Frontal cortex (tissue), 4 donors: ENCODE results near the gene DNAJC8. TPM values are rescaled to one million over a fixed set of nuclear protein-coding genes. Genes with fewer than 3 reads are reported as not detected.

Experiments used
- DNase-seq, 2 donors: peaks; one replicate each; pipeline ENCODE4 v3.0.0; 2012; ENCODE audit warnings: low spot score in 2 of 2
- FAIRE-seq: peaks from 2 replicates; lab custom pipeline; 2012; peaks lifted over from hg19 to GRCh38; lab: Jason Lieb, UNC
- total RNA-seq: library from RNA; depleted of rRNA; stranded (reverse); fragments of >200 nt; gene quantifications from one replicate; pipeline ENCODE4 v1.2.3, GENCODE V29; 2014
- donor health status: control.
- donor health status: control.
- donor health status: control.

Gene DNAJC8
- total RNA-seq, 1 donor from 2014 or later = 56.3 TPM

DNA sequence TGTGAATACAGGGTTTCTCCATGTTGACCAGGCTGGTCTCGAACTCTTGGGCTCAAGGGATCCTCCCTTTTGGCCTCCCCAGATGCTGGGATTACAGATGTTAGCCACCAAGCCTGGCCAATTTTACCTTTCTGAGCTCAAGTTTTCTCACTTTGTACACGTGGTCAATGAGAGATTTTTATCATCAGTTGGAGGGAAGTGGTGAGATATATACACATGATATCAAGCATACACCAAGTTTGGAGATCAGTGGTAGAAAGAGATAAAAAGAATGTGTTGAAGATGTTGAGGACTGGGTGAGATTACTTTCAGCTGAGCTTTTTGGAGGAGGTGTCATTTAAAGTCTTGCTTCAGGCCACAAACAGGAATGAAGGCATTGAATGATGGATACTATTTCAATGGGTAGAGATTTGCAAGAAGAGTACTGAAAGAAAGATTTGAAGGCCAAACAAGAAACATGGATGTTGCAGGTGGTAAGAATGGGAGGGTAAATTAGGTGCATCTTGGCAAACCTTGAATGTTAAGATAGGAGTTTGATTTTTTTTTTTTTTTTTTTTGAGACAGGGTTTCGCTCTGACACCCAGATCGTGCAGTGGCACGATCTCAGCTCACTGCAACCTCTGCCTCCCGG is 23.5 kb upstream of the DNAJC8 start:
- DNase-seq (no peak), FAIRE-seq (no peak)

DNA sequence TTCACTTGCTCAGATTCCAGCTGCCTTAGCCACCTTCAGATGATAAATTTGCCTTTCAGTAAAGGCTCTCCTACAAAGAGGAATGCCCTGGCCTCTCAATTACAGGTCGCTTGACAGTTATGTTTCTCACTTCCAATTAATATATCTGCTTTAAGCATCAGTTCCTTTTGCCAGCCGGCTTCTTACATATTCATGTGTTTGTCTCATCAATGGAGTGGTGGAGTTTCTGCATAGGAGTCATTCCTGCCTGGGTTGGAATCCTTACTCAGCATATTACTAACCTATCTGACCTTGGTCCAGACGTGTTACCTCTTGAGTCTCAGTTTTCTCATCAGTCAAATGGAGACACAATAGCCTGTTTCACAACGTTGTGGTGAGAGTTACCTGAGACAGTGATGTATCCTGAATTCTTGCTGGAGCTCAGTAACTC is 17.1 kb upstream of the DNAJC8 start:
- FAIRE-seq (no peak), DNase-seq (no peak)

DNA sequence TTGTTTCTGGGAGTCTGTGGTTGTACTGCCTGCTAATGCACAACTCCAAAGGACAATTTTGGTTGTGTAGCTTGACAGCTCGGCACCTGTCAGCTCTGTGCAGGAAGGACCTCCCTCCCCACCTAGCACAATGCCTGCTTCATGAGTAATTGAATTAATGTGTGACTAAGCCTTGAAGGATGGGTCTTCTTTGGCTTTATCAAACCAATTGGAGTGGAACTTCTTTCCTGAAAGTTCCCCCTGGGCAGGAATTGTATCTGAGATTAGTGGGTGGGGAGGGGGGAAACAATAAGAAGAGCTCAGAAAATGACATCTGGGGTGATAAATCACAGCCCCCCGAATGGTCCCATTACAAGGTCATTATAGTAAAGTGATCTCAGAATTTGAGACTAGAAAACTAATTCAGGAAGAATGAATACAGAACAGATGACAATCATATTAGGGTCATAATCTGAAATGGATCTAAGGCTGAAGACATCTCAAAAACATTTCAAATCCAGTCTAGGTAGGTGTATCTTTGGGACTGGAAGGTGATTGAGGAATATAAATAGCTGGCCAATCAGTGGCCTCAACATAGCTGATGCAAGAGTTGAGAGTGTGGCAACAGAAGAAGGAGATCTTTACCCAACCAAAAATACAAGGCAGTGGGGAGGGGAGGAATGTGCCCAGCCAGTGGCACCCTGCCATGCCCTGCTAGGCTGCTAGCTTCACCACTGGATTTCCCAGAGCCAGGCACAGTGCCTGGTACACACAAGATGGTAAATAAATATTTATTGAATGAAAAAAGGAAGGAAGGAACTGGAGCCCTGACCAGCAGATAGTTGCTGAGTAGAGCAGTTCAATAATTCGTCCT is 16.4 kb upstream of the DNAJC8 start:
- DNase-seq = no peak

DNA sequence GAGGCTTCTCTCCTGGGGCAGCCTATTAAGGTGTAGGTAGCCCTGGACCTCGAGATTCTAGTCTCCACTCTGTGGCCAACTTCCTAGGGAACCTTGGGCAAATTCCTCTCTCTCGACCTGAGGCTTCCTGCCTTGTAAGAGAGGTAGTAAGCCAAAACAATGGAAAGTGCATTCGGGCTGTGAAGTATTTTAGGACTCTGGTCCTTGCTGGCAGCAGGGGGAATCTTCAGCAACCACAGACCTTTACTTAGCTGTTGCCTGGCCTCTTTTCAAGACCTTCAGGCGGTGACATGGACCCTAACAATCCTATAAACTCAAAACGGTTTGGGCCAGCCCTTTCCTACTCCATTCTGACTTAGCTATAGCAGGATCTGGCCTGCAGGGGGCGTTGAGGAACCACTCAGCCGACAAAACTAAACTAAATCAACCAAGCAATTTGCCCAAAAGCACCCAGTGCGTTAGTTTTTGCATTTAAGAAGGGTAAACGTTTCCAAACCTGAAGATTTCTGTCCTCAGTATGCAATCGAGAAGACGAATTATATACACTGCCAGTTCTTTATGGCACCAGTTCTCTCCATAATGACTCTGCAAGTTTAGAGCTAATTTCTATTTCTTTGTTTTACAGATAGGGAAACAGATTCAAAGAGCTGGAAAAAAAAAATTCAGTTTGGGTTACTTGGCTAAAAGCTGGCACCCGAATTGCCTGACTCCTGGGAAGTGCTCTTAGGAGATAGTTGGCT is 15.6 kb upstream of the DNAJC8 start:
- peak; percentile 46 to 60 for DNase-seq
- FAIRE-seq = no peak

More for the DNA sequence above, 16.4 kb upstream of the DNAJC8 start:
- FAIRE-seq = no peak

DNA sequence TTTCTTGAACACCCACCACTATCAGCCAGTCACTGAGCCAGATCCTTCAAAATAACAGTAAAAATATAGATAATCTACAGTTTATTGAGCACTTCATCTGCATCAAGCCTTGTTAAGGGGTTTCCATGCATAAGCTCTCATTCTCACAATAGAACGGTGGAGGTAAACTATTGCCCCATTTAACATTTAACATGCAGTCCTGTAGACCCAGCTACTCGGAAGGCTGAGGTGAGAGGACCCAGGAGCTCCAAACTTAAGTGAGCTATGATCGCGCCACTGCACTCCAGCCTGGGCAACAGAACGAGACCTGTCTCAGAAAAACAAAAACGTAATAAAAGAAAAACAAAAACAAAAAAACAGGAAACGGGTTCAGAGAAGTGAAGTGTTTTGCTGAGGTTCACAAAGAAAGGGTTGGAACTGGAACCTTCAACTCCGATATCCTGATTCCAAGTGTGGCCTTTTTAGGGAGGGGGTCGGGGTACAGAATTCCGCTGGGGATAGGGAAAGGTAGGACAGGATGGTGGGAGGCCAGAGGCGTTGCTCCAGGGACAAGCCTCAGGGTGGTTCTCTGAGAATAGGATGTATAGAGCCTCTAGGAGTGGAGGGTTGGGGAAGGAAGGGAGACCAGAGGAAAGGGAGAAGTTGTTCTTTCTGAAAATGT is 14.9 kb upstream of the DNAJC8 start:
- FAIRE-seq = no peak

DNA sequence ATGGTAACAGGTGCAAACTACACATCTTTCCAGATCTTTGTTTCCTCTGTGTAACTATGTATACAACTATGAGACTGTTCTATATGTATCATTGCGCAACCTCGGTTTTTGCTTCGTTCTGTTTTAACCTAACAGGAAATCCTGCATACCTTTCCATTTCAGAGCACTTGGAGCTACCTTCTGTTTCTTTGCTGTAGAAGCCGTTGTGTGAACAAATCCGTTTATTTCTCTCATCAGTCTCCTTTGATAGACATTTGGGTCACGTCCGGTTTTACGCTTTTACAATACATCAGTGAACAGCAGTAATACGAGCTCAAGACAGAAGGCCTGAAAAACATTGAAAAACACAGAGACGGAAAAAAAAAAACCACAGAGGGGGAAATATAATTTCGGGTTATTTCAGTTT is 13.6 kb upstream of the DNAJC8 start:
- DNase-seq (no peak), FAIRE-seq (no peak)

More for the DNA sequence above, 14.9 kb upstream of the DNAJC8 start:
- no peak for DNase-seq

DNA sequence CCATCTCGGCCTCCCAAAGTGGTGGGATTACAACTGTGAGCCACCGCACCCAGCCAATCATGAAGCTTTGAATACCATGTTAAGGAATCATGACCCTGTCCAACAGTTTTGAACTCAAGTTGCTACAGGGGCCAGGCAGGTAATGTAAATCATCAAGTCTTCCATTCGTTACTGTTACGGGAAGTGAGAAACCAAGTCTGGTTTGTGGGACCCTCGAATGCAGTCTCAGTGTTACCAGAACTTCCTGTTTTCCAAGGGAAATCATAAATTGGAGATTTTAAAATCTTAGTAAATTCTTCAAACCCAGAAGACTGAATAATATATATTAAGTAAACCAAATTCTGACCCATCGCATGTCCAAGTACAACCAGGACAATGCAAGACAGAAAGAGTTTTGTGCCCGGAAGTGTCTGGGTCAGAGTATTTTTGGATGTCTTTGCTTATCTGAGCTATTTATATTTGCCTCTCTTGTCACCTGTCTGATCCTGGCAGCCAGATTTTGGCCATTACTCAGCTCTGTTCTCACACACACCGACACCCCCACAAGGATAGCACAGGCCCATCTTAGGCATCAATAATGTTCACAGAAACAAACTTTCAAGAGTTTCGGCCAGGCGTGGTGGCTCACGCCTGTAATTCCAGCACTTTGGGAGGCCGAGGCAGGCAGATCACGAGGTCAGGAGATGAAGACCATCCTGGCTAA is 11.9 kb upstream of the DNAJC8 start:
- DNase-seq = no peak
- FAIRE-seq = no peak

DNA sequence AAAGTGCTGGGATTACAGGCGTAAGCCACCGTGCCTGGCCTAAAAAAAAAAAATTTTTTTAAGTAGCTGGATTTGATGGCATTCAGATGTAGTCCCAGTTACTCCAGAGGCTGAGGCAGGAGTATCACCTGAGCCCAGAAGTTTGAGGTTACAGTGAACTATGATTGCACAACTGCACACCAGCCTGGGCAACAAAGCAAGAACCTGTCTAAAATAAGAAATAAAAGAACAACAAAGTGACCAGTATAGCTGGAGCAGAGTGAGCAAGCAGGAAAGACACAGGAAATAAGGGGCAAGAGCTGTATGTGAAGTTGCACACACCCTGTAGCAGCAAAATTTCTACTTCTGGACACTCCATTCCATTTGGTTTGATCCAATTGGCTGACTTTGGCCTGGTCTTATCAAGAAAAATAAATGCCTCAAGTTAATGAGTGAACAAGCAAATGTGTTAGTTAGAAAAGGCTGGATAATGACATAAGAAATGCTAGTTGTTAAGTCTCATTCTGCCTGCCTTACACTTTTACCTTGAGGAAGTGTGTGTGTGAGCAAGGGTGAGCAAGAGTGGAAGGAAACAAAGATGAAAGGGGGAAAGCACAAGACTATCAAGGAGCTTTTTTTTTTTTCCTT is 11.0 kb upstream of the DNAJC8 start:
- FAIRE-seq (no peak), DNase-seq (no peak)

DNA sequence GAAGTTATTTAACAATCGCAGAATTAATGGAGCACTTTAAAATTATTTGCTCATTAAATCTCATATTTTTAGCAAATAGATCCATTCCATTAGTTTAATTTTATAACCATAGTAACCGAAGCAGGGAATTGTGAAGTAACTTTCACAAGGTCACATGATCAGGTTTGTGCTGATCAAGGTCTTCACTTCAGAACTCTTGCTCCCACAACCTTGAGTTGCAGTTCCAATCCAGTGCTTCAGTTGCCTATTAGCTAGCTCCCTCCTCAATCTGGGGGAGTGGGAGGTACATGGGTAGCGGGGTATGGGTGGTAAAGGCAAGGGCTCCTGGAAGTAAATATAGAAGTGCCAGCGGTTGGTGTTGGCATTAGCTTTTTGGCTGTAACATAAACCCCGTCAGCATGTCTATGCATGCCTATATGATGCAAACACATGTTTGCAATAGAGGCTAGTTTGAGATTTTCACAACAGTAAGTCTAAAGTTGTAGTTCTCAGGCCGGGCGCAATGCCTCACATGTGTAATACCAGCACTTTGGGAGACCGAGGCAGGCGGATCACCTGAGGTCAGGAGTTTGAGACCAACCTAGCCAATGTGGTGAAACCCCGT is 8.9 kb upstream of the DNAJC8 start:
- FAIRE-seq = no peak
- no peak for DNase-seq

DNA sequence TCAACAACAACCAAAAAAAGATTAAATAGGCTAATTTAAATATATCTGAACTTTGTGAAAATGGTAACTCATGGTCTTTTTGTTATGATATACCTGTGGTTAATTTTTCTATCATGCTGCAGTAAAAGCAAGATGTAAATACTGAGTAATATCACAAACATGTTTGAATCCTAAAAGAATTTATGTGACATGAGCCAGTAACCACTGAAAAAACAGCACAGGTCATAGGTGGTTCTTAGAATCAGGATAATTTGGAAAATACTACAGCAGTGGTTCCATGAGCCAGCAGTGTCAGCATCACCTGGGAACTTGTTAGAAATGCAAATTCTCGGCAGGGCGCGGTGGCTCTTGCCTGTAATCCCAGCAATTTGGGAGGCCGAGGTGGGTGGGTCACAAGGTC is 7.2 kb upstream of the DNAJC8 start:
- no peak for FAIRE-seq
- DNase-seq = no peak

DNA sequence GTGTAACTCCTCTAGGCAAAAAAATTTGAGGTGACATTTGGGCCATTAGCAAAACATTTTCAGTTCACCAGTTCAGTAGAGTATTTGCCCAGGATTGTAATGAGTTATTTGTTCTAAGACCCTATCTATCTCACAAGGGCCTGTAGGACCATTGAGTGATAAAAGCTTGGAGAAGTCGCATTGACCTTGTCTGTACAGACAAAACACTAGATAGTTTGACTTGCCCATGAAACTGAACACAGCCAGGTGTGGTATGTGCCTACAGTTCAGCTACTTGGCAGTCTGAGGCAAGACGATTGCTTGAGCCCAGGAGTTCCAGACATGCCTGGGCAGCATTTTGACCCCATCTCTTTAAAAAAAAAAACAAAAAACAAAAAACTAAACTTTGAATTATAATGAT is 6.2 kb upstream of the DNAJC8 start:
- FAIRE-seq = no peak
- DNase-seq = no peak

DNA sequence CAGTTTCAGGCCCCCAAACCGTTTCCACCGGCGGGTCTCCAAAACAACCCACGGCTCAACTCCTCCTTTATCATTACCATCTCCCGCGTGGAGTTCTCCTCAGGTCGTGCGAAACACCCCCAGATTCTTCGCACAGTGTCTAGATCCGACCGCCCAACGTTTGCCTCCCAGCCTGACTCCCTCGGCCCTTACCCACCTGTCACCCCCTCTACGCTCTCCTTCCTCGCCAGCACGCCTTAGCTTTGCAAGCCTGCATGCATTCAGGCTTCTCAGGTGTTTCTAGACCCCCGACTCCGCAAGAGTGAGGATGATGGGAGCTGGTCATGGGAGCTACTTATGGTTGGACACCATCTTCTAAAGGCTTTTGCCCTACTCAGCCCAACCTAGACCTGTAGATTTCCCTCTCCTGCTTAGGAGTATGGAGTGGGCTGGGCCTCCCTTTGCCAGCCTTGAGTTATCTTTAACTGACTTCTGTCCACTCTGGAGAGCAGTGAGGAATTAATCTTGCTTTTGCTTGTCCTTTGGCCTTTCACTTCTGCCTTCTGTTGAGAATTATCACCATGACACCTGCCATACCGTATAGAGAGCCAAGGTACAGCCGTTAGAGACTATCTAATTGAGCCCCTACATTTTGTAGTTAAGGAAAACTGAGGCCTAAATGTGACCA is 4.0 kb upstream of the DNAJC8 start:
- FAIRE-seq (no peak), DNase-seq (no peak)

DNA sequence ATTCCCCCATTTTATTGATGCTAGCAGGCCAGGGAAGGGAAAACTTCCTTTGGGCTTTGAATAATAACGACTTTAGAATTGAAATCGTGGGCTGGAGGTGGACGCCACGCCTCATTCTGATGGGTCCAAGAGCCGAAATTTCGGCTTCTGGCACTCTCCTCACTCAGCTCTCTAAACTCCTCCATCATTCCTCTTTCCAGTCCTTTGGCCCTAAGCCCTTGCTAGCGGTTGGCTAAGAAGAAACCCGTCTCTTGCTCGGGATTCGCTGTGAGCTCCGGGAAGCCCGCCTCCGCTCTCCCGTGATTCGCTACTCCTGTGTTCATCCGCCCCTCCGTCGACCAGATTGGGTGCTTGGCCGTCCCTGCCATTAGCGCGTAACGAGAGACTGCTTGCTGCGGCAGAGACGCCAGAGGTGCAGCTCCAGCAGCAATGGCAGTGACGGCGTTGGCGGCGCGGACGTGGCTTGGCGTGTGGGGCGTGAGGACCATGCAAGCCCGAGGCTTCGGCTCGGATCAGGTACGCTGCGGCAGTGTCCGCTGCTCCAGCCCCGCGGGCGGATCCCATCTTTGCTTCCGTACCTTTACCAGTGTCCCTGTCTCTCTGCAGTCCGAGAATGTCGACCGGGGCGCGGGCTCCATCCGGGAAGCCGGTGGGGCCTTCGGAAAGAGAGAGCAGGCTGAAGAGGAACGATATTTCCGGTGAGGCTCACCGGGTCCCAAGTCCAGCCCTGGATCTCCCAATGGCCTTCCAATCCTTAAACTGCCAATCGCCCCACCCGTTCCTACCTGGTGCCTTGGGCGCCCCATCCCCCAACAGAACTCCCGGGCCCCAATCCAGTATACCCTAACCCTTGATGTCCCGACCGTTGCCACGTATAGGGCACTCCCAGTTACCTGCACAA is 3.2 kb upstream of the DNAJC8 start, which contains the start of gene ATP5IF1:
Gene ATP5IF1, plus strand, starts transcription at position 370 of the 901 bp plus-strand sequence. Its CDS starts 60 bp downstream, at position 430.
- peak; percentile 87 to 99 for DNase-seq
- peak; percentile 28 for FAIRE-seq

DNA sequence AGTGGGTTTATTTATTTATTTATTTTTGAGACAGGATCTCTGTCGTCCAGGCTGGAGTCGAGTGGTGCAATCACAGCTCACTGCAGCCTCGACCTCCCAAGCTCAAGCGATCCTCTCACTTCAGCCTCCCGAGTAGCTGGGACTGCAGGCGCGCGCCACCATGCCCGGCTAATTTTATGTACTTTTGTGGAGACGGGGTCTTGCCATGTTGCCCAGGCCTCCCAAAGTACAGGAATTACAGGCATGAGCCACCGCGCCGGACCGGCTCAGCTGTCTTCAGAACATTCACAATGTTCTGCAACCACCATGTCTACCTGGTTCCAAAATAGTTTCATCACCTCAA is 406 bp upstream of the DNAJC8 start:
- DNase-seq (no peak), FAIRE-seq (no peak)

DNA sequence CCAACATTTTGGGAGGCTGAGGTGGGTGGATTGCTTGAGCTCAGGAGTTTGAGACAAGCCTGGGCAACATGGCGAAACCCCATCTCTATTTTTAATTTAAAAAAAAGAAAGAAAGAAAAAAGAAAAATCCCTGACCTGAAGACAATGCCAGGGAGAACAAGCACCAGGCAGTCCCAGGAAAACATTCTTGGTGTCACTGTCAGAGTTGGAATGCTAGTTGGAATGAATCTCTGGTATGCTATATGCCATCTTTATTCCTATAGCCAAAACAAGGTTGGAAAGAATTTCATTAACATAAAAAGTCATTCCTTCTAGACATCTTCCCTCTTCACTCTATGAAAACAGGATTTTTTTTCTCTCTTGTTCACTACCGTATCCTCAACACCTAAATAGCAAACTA is 2.8 kb downstream of the DNAJC8 start:
- DNase-seq = no peak
- FAIRE-seq = no peak

DNA sequence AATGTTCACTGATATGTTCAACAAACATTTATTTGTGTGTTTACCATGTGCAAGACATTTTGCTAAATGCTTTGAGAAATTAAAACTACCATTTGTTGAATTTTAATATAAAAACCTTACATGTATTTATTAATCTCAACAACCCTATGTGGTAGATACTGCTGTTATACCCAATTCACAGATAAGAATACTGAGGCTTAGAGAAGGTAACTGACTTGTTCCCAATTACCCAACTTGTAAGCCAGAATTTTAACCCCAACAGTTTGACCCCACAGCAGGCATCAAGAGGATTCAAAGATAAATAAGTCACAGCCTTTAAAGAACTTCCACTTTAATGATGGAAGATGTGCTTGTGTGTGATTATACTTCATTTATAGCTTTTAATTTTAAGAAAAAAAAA is 3.7 kb downstream of the DNAJC8 start:
- DNase-seq (no peak), FAIRE-seq (no peak)

DNA sequence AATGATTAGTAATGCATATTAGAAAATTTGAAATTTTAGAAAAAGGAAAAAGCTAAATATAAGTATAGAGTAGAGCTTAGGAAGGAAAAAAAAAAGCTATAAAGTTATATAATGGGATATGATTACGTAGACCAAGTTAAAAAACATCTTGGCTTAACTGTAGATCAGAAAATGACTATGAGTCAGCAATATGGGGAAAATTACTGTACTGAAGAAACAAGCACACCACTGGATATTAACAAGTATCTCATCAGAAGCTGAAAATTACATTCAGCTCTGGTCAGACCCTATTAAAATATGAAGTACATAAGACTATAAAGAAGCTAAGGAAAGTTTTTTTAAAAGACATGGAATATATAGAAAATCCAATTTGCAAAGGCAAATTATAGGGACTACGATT is 19.5 kb downstream of the DNAJC8 start:
- FAIRE-seq (peak; percentile 52), DNase-seq (no peak)
